ENCODE results near the gene APOH. TPM values are rescaled to one million over a fixed set of nuclear protein-coding genes. Genes with fewer than 3 reads are reported as not detected.

Gene APOH
- total RNA-seq, 1 experiment from 2014 or later: 1.4 TPM

- peaks cover 7% of the 10 kb centered on the region for H3K4me1 ChIP-seq (ENCODE audit: insufficient read depth, low read length, poor library complexity, severe bottlenecking)
- peak; percentile 51 for DNase-seq (ENCODE audit: low spot score)
- H3K27ac ChIP-seq (ENCODE audit: low read depth, low read length, poor library complexity, severe bottlenecking): peak overlapping the region; percentile 64
- ChIA-PET POLR2A (ENCODE audit: low non-redundant PET) (no interaction called here), CTCF (no interaction called here)
- no peaks in the 10 kb centered on the region for H3K9me3 ChIP-seq (ENCODE audit: low read depth, low read length, poor library complexity, severe bottlenecking)
- intact Hi-C loops (cut with micrococcal nuclease; ENCODE audit: unreplicated experiment): no loop called here
- TF ChIP-seq CTCF (conservative IDR thresholded peaks at IDR 0.05; ENCODE audit: low read depth, low read length): no peak
- no peak for TF ChIP-seq EZH2 (IDR thresholded peaks at IDR 0.05; ENCODE audit: borderline replicate concordance, low read depth, low read length, poor library complexity, severe bottlenecking)
- BruUV-seq (replicated peaks): no TSS peak
- H3K36me3 ChIP-seq (ENCODE audit: insufficient read depth, low read length, poor library complexity, severe bottlenecking): no peaks in the 10 kb centered on the region
- H3K4me3 ChIP-seq (ENCODE audit: low read depth, low read length, poor library complexity, severe bottlenecking): no peak overlapping the region
- no peaks in the 10 kb centered on the region for H3K27me3 ChIP-seq (replicated peaks; ENCODE audit: insufficient read depth, low read depth, low read length, poor library complexity)
Observed at GRCh38 chr17:66233023-66233753, 4.0 kb upstream of the APOH start.

DNA sequence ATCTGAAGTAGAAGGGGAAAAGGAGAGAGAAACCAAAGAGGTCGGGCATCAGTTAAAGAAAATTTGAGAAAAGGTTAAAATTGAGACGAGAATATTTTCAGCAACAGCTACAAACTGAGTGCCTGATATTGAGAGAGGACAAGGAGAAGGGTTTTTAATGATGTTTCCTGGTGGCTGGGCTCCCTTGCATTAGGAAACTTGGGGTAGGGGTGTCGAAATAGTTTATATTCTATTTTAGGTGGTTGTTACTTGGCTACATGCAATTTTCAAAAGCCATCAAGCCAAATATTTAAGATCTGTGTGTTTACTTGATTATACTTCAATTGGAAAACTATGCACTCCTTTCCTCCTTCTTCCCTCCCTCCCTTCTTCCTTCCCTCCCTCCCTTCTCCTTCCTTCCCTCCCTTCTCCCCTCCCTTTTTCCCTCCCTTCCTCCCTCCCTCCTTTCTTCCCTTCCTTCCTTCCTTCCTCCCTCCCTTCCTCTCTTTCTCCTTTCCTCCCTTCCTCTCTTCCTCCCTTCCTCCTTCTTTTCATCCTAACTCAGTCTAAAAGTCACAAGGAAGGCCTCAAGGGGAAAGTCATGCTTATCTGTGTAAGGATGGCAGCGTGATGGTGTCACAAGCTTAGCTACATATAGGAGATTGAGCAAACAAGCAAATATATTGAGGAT, 1.8 kb upstream of the APOH start:
- Histone ChIP-seq H3K27me3 (replicated peaks; ENCODE audit: insufficient read depth, low read depth, low read length, poor library complexity) (no peaks in the 10 kb centered on the region), H3K9me3 (ENCODE audit: low read depth, low read length, poor library complexity, severe bottlenecking) (no peaks in the 10 kb centered on the region), H3K36me3 (ENCODE audit: insufficient read depth, low read length, poor library complexity, severe bottlenecking) (no peaks in the 10 kb centered on the region), H3K27ac (ENCODE audit: low read depth, low read length, poor library complexity, severe bottlenecking) (no peak overlapping the region), H3K4me3 (ENCODE audit: low read depth, low read length, poor library complexity, severe bottlenecking) (no peak overlapping the region), H3K4me1 (ENCODE audit: insufficient read depth, low read length, poor library complexity, severe bottlenecking) (peaks cover 7% of the 10 kb centered on the region)
- no peak for TF ChIP-seq EZH2 (IDR thresholded peaks at IDR 0.05; ENCODE audit: borderline replicate concordance, low read depth, low read length, poor library complexity, severe bottlenecking)
- TF ChIP-seq CTCF (conservative IDR thresholded peaks at IDR 0.05; ENCODE audit: low read depth, low read length): no peak
- ChIA-PET CTCF (no interaction called here), POLR2A (ENCODE audit: low non-redundant PET) (no interaction called here)
- intact Hi-C loops (cut with micrococcal nuclease; ENCODE audit: unreplicated experiment): no loop called here
- BruUV-seq (replicated peaks): no TSS peak
- DNase-seq (ENCODE audit: low spot score): no peak

- Histone ChIP-seq H3K4me1 (ENCODE audit: insufficient read depth, low read length, poor library complexity, severe bottlenecking) (peaks cover 7% of the 10 kb centered on the region), H3K4me3 (ENCODE audit: low read depth, low read length, poor library complexity, severe bottlenecking) (no peak overlapping the region), H3K27me3 (replicated peaks; ENCODE audit: insufficient read depth, low read depth, low read length, poor library complexity) (no peaks in the 10 kb centered on the region), H3K27ac (ENCODE audit: low read depth, low read length, poor library complexity, severe bottlenecking) (no peak overlapping the region), H3K9me3 (ENCODE audit: low read depth, low read length, poor library complexity, severe bottlenecking) (no peaks in the 10 kb centered on the region), H3K36me3 (ENCODE audit: insufficient read depth, low read length, poor library complexity, severe bottlenecking) (no peaks in the 10 kb centered on the region)
- CTCF ChIA-PET: no interaction called here
- intact Hi-C loops (cut with micrococcal nuclease; ENCODE audit: unreplicated experiment): no loop called here
- TF ChIP-seq EZH2 (IDR thresholded peaks at IDR 0.05; ENCODE audit: borderline replicate concordance, low read depth, low read length, poor library complexity, severe bottlenecking) (no peak), CTCF (conservative IDR thresholded peaks at IDR 0.05; ENCODE audit: low read depth, low read length) (no peak)
- POLR2A ChIA-PET (ENCODE audit: low non-redundant PET): no interaction called here
- DNase-seq (ENCODE audit: low spot score): no peak
- no TSS peak for BruUV-seq (replicated peaks)
Observed at GRCh38 chr17:66229783-66230538, 746 bp upstream of the APOH start.
